Heart left ventricle (tissue), 16 donors: ENCODE results near the gene PLEKHA1. TPM values are rescaled to one million over a fixed set of nuclear protein-coding genes. Genes with fewer than 3 reads are reported as not detected.

Experiments used
- ATAC-seq, 4 donors: fragments of 200-7000 bp; cut with Tn5 transposase; one replicate each; pipeline ENCODE4 v1.9.1; 2020 to 2022; ENCODE audit warnings: moderate library complexity in 4 of 4, mild to moderate bottlenecking in 3 of 4, moderate number of reproducible peaks in 1 of 4
- DNase-seq, 5 donors: peaks; one replicate each; pipeline ENCODE4 v3.0.0-alpha.2; 2020
- H3K27ac ChIP-seq, 12 donors: fragments of 200-600 bp; sonication (generic) in 4 of 12; one replicate each; pipeline versions ENCODE4 v1.5.0 to v1.8.0; 2016 to 2022; ENCODE audit warnings: mild to moderate bottlenecking in 2 of 12
- H3K27me3 ChIP-seq, 9 donors: fragments of 200-600 bp; sonication (generic) in 2 of 9; one replicate each; pipeline versions ENCODE4 v1.5.1 to v1.8.0; 2016 to 2022; ENCODE audit warnings: mild to moderate bottlenecking in 3 of 9
- H3K36me3 ChIP-seq, 9 donors: fragments of 200-600 bp; sonication (generic) in 2 of 9; one replicate each; pipeline versions ENCODE4 v1.5.0 to v1.8.0; 2018 to 2022; ENCODE audit warnings: mild to moderate bottlenecking in 2 of 9
- H3K4me1 ChIP-seq, 12 donors: fragments of 200-600 bp; sonication (generic) in 4 of 12; one replicate each; pipeline versions ENCODE4 v1.5.0 to v1.8.0; 2016 to 2022; ENCODE audit warnings: mild to moderate bottlenecking in 3 of 12
- H3K4me3 ChIP-seq, 12 donors: fragments of 200-600 bp; sonication (generic) in 4 of 12; one replicate each; pipeline versions ENCODE4 v1.5.0 to v1.8.0; 2017 to 2022; ENCODE audit warnings: mild to moderate bottlenecking in 9 of 12, moderate library complexity in 4 of 12
- H3K9me3 ChIP-seq, 12 donors: fragments of 200-600 bp; sonication (generic) in 4 of 12; one replicate each; pipeline versions ENCODE4 v1.5.0 to v1.8.0; 2016 to 2022; ENCODE audit warnings: mild to moderate bottlenecking in 1 of 12
- CTCF ChIP-seq, 12 donors: fragments of 200-600 bp; sonication (generic) in 4 of 12; IDR thresholded peaks; one replicate each; pipeline versions ENCODE4 v1.5.0 to v1.8.0; 2018 to 2022; ENCODE audit warnings: antibody characterized with exemption in 12 of 12, mild to moderate bottlenecking in 5 of 12
- POLR2A ChIP-seq, 2 donors: fragments of 450-650 bp; IDR thresholded peaks; one replicate each; pipeline ENCODE4 v1.6.1; 2017; ENCODE audit warnings: antibody characterized with exemption in 2 of 2, mild to moderate bottlenecking in 2 of 2, moderate library complexity in 2 of 2
- WGBS, 4 donors: extraction: QIAGEN DNeasy Blood & Tissue Kit in 2 of 4; methylation state at CpG; one replicate each; pipeline versions ENCODE4 v1.1.5 to v1.1.7; 2013 to 2018; 5-methylcytosine and 5-hydroxymethylcytosine counted together
- intact Hi-C, 10 donors: fragments of 100-400 bp; cut with DNase I; formaldehyde crosslinking; loops; one replicate each; pipeline versions ENCODE4 v1.11.1 to v1.14.2; 2022
- polyA plus RNA-seq, 2 donors: library from polyadenylated mRNA; stranded (reverse); fragments of 200-250 nt; gene quantifications; one replicate each; pipeline ENCODE4 v1.2.3, GENCODE V29; 2013
- total RNA-seq, 9 donors: library from RNA; depleted of rRNA in 2 of 9; stranded (reverse); fragments of >200 nt in 2 of 9; fragmentation: NEBNext Ultra II Directional in 3 of 9; extraction: Animal tissue kit (Norgen Biotek cat#: 25700) in 3 of 9; gene quantifications; one replicate each; pipeline versions ENCODE4 v1.1.0 to v1.2.4, GENCODE V29; 2016 to 2023
- donor health status: ischemic (EF 13 %, LVEDD 7.1; RV severe dilation, severe dysfunction).
- donor health status: healthy with polysubstance abuse.
- donor health status: DM: no; HTN: yes; CAD: no.
- donor health status: DM: no; HTN: no; CAD: no.
- donor health status: ischemic (EF 25% LVEDD 6.9; RV normal size, moderate dysfunction).
- donor health status: ischemic (EF 25% LVEDD 5.7; RV mildly dilated, moderate dysfunction).
- donor health status: healthy.
- donor health status: DM: yes; HTN: yes; CAD: no.
- donor health status: ischemic (EF 35%, LVEDD 5.7; RV mildly dilated, moderate dysfunction).
- donor health status: nonischemic (EF 11% LVEDD 7.7; RV severe dilation, severe dysfunction).
- donor health status: DM: yes; HTN: yes; CAD: no.
- donor health status: PGD.
- donor health status: ischemic (EF 29% LVEDD 5.4; RV normal size, mild dysfunction).
- donor health status: nonischemic (EF 23%, LVEDD 6.1; RV moderate dilation, normal function).

PLEKHA1 gene
- total and polyA plus RNA-seq, 11 donors: 14.1 to 70.6 (median 43.3) TPM

GRCh38 chr10:122468926-122469781 lies 94.6 kb downstream of the PLEKHA1 start:
- WGBS, 4 donors: 59 to 67% (median 63%) methylated on average over 11 of the region's 11 CpGs
- DNase-seq (no peak), ATAC-seq (peak; percentile 19 to 58 (median 54))
- intact Hi-C loops: loop anchor here in 2 of 10 donors (10.0 kb wide), 1 partner anchor 96 kb away; the partner anchor contains the start of gene DMBT1 (in 2 of the 2)
- no peak for TF ChIP-seq POLR2A (IDR thresholded peaks at IDR 0.05)
- TF ChIP-seq CTCF (IDR thresholded peaks at IDR 0.05): no peak
- Histone ChIP-seq H3K36me3 (peaks cover 0 to 8% (median 0%) of the 10 kb centered on the region in 9 donors), H3K4me1 (peaks cover 0 to 67% (median 42%) of the 10 kb centered on the region in 12 donors), H3K4me3 (no peak overlapping the region), H3K27me3 (no peaks in the 10 kb centered on the region), H3K27ac (peak overlapping the region in 8 of 12 donors; percentile 10 to 67 (median 27)), H3K9me3 (no peaks in the 10 kb centered on the region)

DNA sequence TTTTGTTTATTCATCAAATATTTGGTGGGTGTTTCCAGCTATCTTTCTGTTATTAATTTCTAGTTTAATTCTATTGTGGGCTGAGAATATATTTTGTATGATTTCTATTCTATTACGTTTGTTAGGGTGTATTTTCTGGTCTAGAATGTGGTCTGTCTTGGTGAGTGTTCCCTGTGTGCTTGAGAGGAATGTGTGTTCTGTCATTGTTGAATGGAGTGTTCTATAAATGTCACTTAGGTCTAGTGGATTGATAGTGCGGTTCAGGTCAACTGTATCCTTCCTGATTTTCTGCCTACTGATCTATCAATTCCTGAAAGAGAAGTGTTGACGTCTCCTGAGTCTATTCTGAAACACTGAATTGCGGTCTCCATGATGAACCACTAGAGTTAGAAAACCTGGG lies 95.3 kb downstream of the PLEKHA1 start:
- Histone ChIP-seq H3K36me3 (peaks cover 0 to 8% (median 0%) of the 10 kb centered on the region in 9 donors), H3K27ac (peak overlapping the region in 9 of 12 donors; percentile 10 to 67 (median 27)), H3K27me3 (no peaks in the 10 kb centered on the region), H3K4me3 (no peak overlapping the region), H3K9me3 (no peaks in the 10 kb centered on the region), H3K4me1 (peaks cover 3 to 67% (median 46%) of the 10 kb centered on the region in 12 donors)
- DNase-seq (no peak), ATAC-seq (peak in 3 of 4 donors; percentile 51 to 53 (median 51))
- intact Hi-C loops: loop anchor here in 3 of 10 donors (5.0 to 10.0 kb wide), 2 partner anchors 95 to 97 kb away; partner anchors contain the start of gene DMBT1 (in 2 of the 3)
- 62 to 75% (median 65%) methylated on average over 4 of the region's 4 CpGs for WGBS, 4 donors
- TF ChIP-seq POLR2A (IDR thresholded peaks at IDR 0.05) (no peak), CTCF (IDR thresholded peaks at IDR 0.05) (no peak)

GRCh38 chr10:122471531-122472177 lies 97.1 kb downstream of the PLEKHA1 start:
- intact Hi-C loops: loop anchor here in 1 of 10 donors (5.0 kb wide), 1 partner anchor 96 kb away; no protein-coding TSS in a partner anchor
- TF ChIP-seq POLR2A (IDR thresholded peaks at IDR 0.05): no peak
- no peak for TF ChIP-seq CTCF (IDR thresholded peaks at IDR 0.05)
- ATAC-seq (no peak), DNase-seq (no peak)
- Histone ChIP-seq H3K27ac (no peak overlapping the region), H3K9me3 (no peaks in the 10 kb centered on the region), H3K27me3 (no peaks in the 10 kb centered on the region), H3K4me3 (no peak overlapping the region), H3K36me3 (no peaks in the 10 kb centered on the region), H3K4me1 (peaks cover 3 to 78% (median 61%) of the 10 kb centered on the region in 12 donors)
- WGBS, 4 donors: 95 to 98% (median 96%) methylated on average over 4 of the region's 4 CpGs

- no peak for ATAC-seq
- H3K4me1 ChIP-seq: peaks cover 3 to 74% (median 60%) of the 10 kb centered on the region in 12 donors
Observed at GRCh38 chr10:122473116-122473515, 98.6 kb downstream of the PLEKHA1 start.

More at GRCh38 chr10:122473116-122473515, 98.6 kb downstream of the PLEKHA1 start:
- Histone ChIP-seq H3K36me3 (peaks cover 0 to 3% (median 0%) of the 10 kb centered on the region in 9 donors), H3K4me3 (no peak overlapping the region), H3K9me3 (no peaks in the 10 kb centered on the region), H3K27me3 (no peaks in the 10 kb centered on the region), H3K27ac (peak overlapping the region in 1 of 12 donors; percentile 9)
- TF ChIP-seq CTCF (IDR thresholded peaks at IDR 0.05) (no peak), POLR2A (IDR thresholded peaks at IDR 0.05) (no peak)
- DNase-seq: no peak
- intact Hi-C loops: loop anchor here in 1 of 10 donors (5.0 kb wide), 1 partner anchor 94 kb away; no protein-coding TSS in a partner anchor
- 66 to 72% (median 68%) methylated on average over 8 of the region's 8 CpGs for WGBS, 4 donors
